NCI-H460 (cell line): Measurements from ENCODE around the gene CST9L. TPM values are rescaled to one million over a fixed set of nuclear protein-coding genes. Genes with fewer than 3 reads are reported as not detected.
"Not testable (repeated sequence)": the region's sequence is repeated elsewhere in the genome, so short reads cannot be mapped to it uniquely, and the experiment has no call there.

Experiments
- DNase-seq: peaks from one replicate; pipeline ENCODE4 v3.0.0-alpha.2; 2016; ENCODE audit warnings: low read depth; ENCODE audit errors: extremely low read depth
- total RNA-seq: library from RNA; depleted of rRNA; stranded (reverse); fragments of >200 nt; shearing (Covaris generic); gene quantifications from 2 replicates; pipeline ENCODE4 v1.2.3, GENCODE V29; 2014

Gene CST9L
- total RNA-seq, 1 experiment from 2014 or later = not detected

- no peak for DNase-seq
Observed at GRCh38 chr20:23586735-23587525, 18.6 kb upstream of the CST9L start.

- no peak for DNase-seq
Observed at GRCh38 chr20:23585808-23586734, 17.8 kb upstream of the CST9L start.

GRCh38 chr20:23585449-23585807 is 17.1 kb upstream of the CST9L start:
- no peak for DNase-seq

- DNase-seq = no peak
Observed at GRCh38 chr20:23584434-23585199, 16.3 kb upstream of the CST9L start.

DNA sequence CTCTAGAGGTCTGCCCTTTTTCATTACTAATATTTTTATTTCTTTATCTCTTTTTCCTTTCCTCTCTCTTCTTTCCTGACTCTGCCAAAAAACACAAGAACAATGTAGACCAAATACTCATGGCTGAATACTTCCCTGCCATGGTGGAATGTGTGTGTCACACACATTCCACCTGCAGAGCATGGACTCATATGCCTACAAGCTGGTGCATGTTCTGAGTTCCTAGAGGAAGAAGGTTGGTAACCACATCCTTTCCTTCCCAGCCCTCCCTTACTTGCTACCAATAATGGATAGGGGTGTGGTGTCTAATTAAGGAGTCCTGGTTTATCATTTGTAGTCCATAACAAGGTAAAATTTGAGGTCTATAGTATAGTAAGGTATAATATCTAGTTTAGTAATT is 15.2 kb upstream of the CST9L start:
- no peak for DNase-seq

DNA sequence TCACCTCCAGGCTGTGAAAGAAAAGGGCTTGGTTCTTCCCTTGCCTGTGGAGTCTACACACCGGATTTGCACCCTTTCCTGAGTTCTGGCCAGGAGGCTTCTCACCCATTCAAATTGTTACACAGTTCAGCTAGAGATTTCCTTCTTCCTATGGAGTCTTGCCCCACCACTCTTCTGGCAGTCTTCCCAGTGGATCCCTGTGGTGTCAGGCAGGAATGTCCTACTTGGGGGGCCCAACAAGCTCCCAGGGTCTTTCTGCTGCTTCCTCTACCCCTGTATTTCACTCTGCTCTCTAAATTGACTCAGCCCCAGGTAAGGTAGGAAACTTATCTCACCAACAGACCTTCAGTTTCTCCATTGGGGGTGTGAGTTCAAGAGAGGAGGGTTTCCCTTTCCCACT is 14.0 kb upstream of the CST9L start:
- DNase-seq = no peak

DNA sequence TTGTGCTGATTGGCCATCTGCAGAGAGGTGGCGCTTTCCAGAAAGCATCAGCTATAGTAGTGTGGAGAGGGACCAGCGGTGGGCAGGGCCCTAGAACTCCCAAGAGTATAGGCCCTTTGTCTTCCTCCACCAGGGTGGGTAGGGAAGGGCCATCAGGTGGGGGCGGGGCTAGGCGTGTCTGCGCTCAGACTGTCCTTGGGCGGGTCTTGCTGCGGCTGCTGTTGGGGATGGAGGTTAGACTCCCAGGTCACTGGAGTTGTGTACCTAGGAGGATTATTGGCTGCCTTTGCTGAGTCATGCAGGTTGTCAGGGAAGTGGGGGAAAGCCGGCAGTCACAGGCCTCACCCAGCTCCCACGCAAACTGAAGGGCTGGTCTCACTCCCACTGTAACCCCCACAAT is 13.5 kb upstream of the CST9L start:
- not testable (repeated sequence) for DNase-seq

GRCh38 chr20:23574977-23575376 is 6.7 kb upstream of the CST9L start:
- DNase-seq = no peak

GRCh38 chr20:23570178-23570760 is 2.0 kb upstream of the CST9L start:
- no peak for DNase-seq

- no peak for DNase-seq
Observed at GRCh38 chr20:23569570-23569969, 1.3 kb upstream of the CST9L start.

GRCh38 chr20:23568971-23569330 is 667 bp upstream of the CST9L start:
- no peak for DNase-seq

GRCh38 chr20:23566199-23566932 is 1.9 kb downstream of the CST9L start:
- DNase-seq = no peak

DNA sequence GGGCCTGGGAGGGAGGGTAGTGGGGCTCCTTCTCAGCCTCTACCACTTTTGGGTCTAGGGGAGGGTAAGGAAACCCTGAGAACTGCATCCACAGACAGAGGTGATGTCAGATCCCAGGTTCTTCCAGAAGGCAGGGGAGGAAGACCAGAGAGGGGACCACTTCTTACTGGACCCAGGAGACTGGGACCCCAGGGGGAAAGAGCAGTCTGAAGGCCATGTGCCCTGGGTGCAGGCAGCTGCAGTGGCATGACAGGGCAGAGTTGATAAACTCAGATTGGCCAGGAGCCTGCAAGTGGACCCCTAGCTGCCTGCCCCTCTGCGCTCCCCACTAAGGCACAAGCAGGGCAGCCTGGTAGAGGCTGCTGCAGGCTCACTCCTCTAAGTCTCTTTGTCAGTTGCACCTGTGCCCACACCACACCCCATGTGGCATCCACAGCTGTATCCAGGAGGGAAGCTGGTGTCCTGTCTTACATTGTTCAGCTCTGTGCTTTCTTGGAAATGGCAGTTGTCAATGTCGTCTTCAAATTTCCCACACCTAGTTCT is 2.7 kb downstream of the CST9L start:
- DNase-seq = no peak

DNA sequence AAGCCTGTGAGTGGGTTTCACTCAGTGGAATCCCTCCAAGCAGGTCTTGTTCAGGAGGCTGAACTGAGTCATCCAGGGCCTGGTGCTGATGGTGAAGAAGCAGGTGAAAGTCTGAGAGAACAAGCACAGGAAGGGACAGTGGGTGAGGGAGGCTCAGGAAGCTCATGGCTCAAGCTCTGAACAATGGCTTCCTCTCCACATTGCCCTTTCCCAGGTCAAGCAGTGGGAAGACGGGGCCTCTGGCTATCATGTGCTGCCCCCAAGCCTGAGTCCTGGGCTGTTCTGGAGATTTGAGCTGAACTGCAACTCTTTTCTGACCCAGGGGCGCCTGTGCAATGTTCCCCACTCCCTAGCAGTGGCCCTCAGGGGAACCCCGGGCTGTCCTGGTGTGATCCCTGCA is 3.4 kb downstream of the CST9L start:
- no peak for DNase-seq

DNA sequence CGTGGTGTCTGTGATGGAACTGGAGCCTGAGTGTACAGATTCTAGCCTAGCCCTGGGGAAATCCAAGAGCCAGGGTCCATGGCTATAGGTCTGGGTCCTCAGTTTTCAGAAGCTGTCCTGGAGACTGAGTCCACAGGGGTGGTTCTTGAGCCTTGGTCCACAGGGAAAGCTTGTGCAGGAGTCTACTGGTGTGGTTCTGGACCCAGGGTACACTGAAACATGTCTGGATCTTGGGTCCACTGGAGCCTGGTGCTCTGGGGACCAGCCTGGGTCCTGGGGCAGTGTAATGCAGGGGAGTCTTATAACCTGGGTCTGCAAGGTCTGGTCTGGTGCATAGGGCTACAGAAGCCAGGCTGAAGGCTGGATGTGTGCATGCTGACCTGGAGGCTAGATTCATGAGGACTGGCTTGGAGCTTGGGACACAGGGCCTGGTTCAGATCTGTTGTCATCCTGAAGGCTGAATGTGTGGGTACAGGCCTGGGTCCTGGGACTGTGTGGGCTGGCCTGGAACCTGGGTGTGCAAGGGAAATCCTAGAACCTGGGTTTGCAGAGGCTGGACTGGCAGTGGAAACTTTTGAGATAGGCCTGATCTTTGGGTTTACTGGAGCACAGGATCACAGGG is 5.5 kb downstream of the CST9L start:
- no peak for DNase-seq

- DNase-seq = no peak
Observed at GRCh38 chr20:23554401-23554800, 13.9 kb downstream of the CST9L start.

DNA sequence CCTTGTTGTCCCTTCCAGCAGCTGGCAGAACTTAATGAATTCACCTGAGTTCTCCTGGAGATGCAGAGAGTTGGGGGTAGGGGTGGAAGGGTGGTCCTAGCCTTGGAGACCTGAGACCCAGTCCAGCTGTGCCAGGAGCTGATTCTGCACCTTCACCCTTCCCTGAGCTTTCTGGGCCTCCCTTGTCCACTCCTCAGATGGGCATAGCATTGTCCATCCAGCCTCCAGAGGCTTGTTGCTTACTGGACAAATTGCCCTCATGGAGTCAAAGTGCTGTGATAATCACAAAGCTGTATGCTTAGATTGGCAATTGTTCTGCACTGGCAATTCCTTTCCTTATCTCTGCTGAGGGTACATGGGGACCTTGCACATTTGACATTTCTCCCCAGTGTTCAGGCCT is 16.5 kb downstream of the CST9L start:
- DNase-seq = no peak

- no peak for DNase-seq
Observed at GRCh38 chr20:23551383-23551782, 16.9 kb downstream of the CST9L start.

DNA sequence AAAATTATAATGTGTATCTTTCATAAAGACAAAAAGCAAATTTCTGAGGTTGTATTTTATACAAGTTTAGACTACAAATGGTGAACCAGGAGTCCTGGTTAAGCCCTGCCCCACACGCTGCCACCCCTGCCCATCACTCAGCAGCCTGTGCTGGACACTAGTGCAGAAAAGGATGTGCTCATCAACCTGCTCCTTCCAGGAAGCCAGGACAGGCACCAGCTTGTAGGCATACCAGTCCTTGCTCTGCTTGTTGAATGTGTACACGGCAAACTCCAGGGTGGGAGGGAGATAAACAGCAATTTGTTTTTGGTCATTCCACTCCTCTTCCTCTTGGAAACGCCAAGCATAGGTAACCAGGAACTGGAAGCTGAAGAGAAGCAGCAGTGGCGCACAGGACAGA is 18.1 kb downstream of the CST9L start:
- no peak for DNase-seq
